Psoas muscle (tissue), 8 donors: ENCODE data around the gene KDM5C. TPM values are rescaled to one million over a fixed set of nuclear protein-coding genes. Genes with fewer than 3 reads are reported as not detected.

ENCODE experiments used
- ATAC-seq, 4 donors: fragments of 200-7000 bp; cut with Tn5 transposase; one replicate each; pipeline ENCODE4 v1.9.1; 2020; ENCODE audit warnings: moderate library complexity in 3 of 4, mild to moderate bottlenecking in 2 of 4
- DNase-seq, 2 donors: peaks; one replicate each; pipeline ENCODE4 v3.0.0-alpha.2; 2020
- H3K27ac ChIP-seq: fragments of 200-600 bp; one replicate; pipeline ENCODE4 v1.8.0; 2022
- H3K27me3 ChIP-seq, 3 donors: fragments of 200-600 bp in 1 of 3; one replicate each; pipeline versions ENCODE4 v1.6.1 to v1.8.0; 2013 to 2022; ENCODE audit warnings: low read length in 2 of 3, mild to moderate bottlenecking in 2 of 3, moderate library complexity in 1 of 3; ENCODE audit not compliant: insufficient read depth in 3 of 3
- H3K36me3 ChIP-seq, 2 donors: fragments of 200-600 bp in 1 of 2; one replicate each; pipeline versions ENCODE4 v1.6.1 to v1.8.0; 2013 to 2022; ENCODE audit warnings: low read depth in 1 of 2, mild to moderate bottlenecking in 1 of 2, moderate library complexity in 1 of 2; ENCODE audit not compliant: insufficient read depth in 1 of 2
- H3K4me1 ChIP-seq: fragments of 200-600 bp; one replicate; pipeline ENCODE4 v1.8.0; 2022
- H3K4me3 ChIP-seq: fragments of 200-600 bp; one replicate; pipeline ENCODE4 v1.8.0; 2022; ENCODE audit warnings: mild to moderate bottlenecking
- H3K9me3 ChIP-seq: fragments of 200-600 bp; one replicate; pipeline ENCODE4 v1.8.0; 2022
- CTCF ChIP-seq: fragments of 200-600 bp; IDR thresholded peaks from one replicate; pipeline ENCODE4 v1.8.0; 2022; ENCODE audit warnings: antibody characterized with exemption
- WGBS, 3 donors: extraction: QIAGEN DNeasy Blood & Tissue Kit; methylation state at CpG; one replicate each; pipeline versions ENCODE4 v1.1.6 to v1.1.7; 2013; 5-methylcytosine and 5-hydroxymethylcytosine counted together
- intact Hi-C, 2 donors: fragments of 100-400 bp; cut with DNase I; formaldehyde crosslinking; loops; one replicate each; pipeline versions ENCODE4 v1.11.0 to v1.14.2; 2022
- polyA plus RNA-seq, 3 donors: library from polyadenylated mRNA; stranded (reverse); fragments of 200-250 nt; gene quantifications; one replicate each; pipeline ENCODE4 v1.2.3, GENCODE V29; 2013
- total RNA-seq, 4 donors: library from RNA; stranded (reverse); fragmentation: NEBNext Ultra II Directional in 2 of 4; extraction: Animal tissue kit (Norgen Biotek cat#: 25700) in 2 of 4; gene quantifications; one replicate each; pipeline versions ENCODE4 v1.2.1 to v1.2.4, GENCODE V29; 2021 to 2023
- donor health status: healthy with polysubstance abuse.
- donor health status: DM: no; HTN: no; CAD: no; lungs with moderate emphysema.
- donor health status: Bipolar disorder and iron deficiency.
- donor health status: healthy.
- donor health status: DM: yes; HTN: yes; CAD: no.
- donor health status: DM: no; HTN: no; CAD: no.
- donor health status: DM: no; HTN: no; CAD: no.
- donor health status: DM: yes; HTN: yes; CAD: no.

KDM5C gene
- total and polyA plus RNA-seq, 7 donors = 22.4 to 119 (median 62.2) TPM

- Histone ChIP-seq H3K27ac (no peak overlapping the region), H3K36me3 (no peaks in the 10 kb centered on the region), H3K4me1 (no peaks in the 10 kb centered on the region), H3K4me3 (no peak overlapping the region), H3K9me3 (no peaks in the 10 kb centered on the region), H3K27me3 (peaks cover 0 to 17% (median 0%) of the 10 kb centered on the region in 3 donors)
- 87 to 94% (median 94%) methylated on average over 10 of the region's 10 CpGs for WGBS, 3 donors
- DNase-seq (no peak), ATAC-seq (no peak)
- intact Hi-C loops = no loop called here
- no peak for TF ChIP-seq CTCF
These were observed 22.9 kb upstream of the KDM5C start for GRCh38 chrX:53247928-53248327.

DNA sequence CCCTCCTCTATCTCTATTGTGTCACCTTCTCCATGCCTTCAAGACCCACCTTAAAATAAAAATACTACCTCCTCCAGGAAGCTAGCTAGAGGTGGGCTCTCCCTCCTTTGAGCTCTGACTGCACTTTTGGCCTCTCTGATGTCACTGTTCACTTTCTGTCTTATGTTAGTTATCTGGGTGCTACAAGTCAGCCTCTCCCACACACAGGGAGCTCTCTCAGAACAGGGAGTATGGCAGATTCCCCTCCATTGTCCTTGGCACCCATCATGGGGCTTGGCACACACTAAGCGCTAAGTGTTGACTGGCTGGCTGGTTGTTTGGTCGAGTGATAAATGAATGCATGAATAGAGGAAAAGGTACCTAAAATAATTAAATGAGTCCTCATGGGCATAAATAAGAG lies 21.2 kb upstream of the KDM5C start:
- no peak for ATAC-seq
- no peak for TF ChIP-seq CTCF
- H3K27me3 ChIP-seq = peaks cover 0 to 17% (median 0%) of the 10 kb centered on the region in 3 donors
- DNase-seq = no peak
- 76 to 89% (median 88%) methylated on average over 2 of the region's 2 CpGs for WGBS, 3 donors
- H3K4me3 ChIP-seq = no peak overlapping the region
- no peaks in the 10 kb centered on the region for H3K36me3 ChIP-seq
- intact Hi-C loops = no loop called here
- no peak overlapping the region for H3K27ac ChIP-seq
- no peaks in the 10 kb centered on the region for H3K4me1 ChIP-seq
- no peaks in the 10 kb centered on the region for H3K9me3 ChIP-seq

DNA sequence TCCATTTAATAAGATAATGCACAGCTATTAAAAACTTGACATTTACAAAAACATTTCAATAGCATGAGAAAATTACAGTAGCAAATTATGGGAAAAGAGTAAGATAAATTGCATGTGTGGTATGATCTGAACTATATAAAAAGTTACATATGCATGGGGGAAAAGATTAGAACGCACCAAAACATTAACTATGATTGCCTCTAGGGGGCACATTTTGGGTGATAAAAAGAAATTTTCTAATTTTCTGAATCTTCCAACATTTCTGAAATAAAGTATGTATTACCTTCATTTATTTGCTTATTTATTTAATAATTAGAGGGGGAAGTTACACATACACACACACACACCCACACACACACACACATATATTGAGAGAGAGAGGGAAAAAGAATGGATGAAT lies 19.6 kb upstream of the KDM5C start:
- Histone ChIP-seq H3K4me3 (no peak overlapping the region), H3K9me3 (no peaks in the 10 kb centered on the region), H3K27me3 (peaks cover 0 to 21% (median 0%) of the 10 kb centered on the region in 3 donors), H3K27ac (no peak overlapping the region), H3K4me1 (no peaks in the 10 kb centered on the region), H3K36me3 (peaks cover 0 to 4% of the 10 kb centered on the region in 2 donors)
- intact Hi-C loops = no loop called here
- ATAC-seq (no peak), DNase-seq (no peak)
- 61 to 84% (median 73%) methylated on average over 1 of the region's 1 CpG for WGBS, 3 donors
- peak; percentile 4 for TF ChIP-seq CTCF

GRCh38 chrX:53242310-53242709 lies 17.3 kb upstream of the KDM5C start:
- TF ChIP-seq CTCF = no peak
- ATAC-seq (no peak), DNase-seq (no peak)
- Histone ChIP-seq H3K27ac (no peak overlapping the region), H3K27me3 (peaks cover 0 to 21% (median 0%) of the 10 kb centered on the region in 3 donors), H3K36me3 (peaks cover 0 to 11% of the 10 kb centered on the region in 2 donors), H3K9me3 (no peaks in the 10 kb centered on the region), H3K4me3 (no peak overlapping the region), H3K4me1 (no peaks in the 10 kb centered on the region)
- intact Hi-C loops = no loop called here
- WGBS, 3 donors = 89 to 97% (median 94%) methylated on average over 4 of the region's 4 CpGs

- no peak for DNase-seq
- no peak for ATAC-seq
- WGBS, 3 donors = 76 to 82% (median 77%) methylated on average over 7 of the region's 7 CpGs
- no peaks in the 10 kb centered on the region for H3K9me3 ChIP-seq
- H3K4me3 ChIP-seq = no peak overlapping the region
- intact Hi-C loops = no loop called here
- H3K36me3 ChIP-seq = peaks cover 0 to 11% of the 10 kb centered on the region in 2 donors
- H3K27ac ChIP-seq = no peak overlapping the region
- no peaks in the 10 kb centered on the region for H3K4me1 ChIP-seq
- H3K27me3 ChIP-seq = peaks cover 0 to 14% (median 0%) of the 10 kb centered on the region in 3 donors
- no peak for TF ChIP-seq CTCF
These were observed 16.6 kb upstream of the KDM5C start for GRCh38 chrX:53241558-53241957.
